Upper lobe of left lung (tissue), 4 donors: ENCODE results near the gene HS3ST3A1.

Source experiments
- CTCF ChIP-seq, 6 experiments: fragments of 450-650 bp in 4 of 6; fragments of 200-600 bp in 2 of 6; sonication (generic) in 2 of 6; IDR thresholded peaks; one replicate each; pipeline ENCODE4 v1.5.1; 2016 to 2019; ENCODE audit warnings: antibody characterized with exemption in 6 of 6
- EP300 ChIP-seq, 4 donors: sonication (generic); formaldehyde crosslinking; IDR thresholded peaks; one replicate each; pipeline ENCODE4 v1.5.1; 2017; ENCODE audit warnings: antibody characterized with exemption in 4 of 4, control low read depth in 2 of 4

- TF ChIP-seq CTCF (IDR thresholded peaks at IDR 0.05), result no peak
- no peak for TF ChIP-seq EP300 (IDR thresholded peaks at IDR 0.05)
Measured at GRCh38 chr17:13534946-13535345, 66.8 kb downstream of the HS3ST3A1 start.
